HEK293 (cell line): ENCODE results near the gene KLLN.
"Not testable (repeated sequence)": the region's sequence is repeated elsewhere in the genome, so short reads cannot be mapped to it uniquely, and the experiment has no call there.

Source experiments
- CTCF ChIA-PET: fragments of 350-600 bp; formaldehyde crosslinking; extraction: SDS; loops from one replicate; lab custom pipeline; 2021; ENCODE audit warnings: antibody characterized with exemption; lab: Yijun Ruan, JAX
- POLR2A ChIA-PET: fragments of 300-600 bp; formaldehyde crosslinking; extraction: SDS; loops from one replicate; lab custom pipeline; 2020; ENCODE audit warnings: antibody characterized with exemption, inconsistent platforms; lab: Yijun Ruan, JAX
- H3K27ac ChIP-seq: fragments of 200-500 bp; sonication (Bioruptor generic); 2 replicates; pipeline ENCODE4 v1.5.1; 2014; ENCODE audit warnings: low read depth, low read length, control low read depth, inconsistent platforms; ENCODE audit errors: extremely low read depth
- H3K36me3 ChIP-seq, 2 experiments: fragments of 200-500 bp in 1 of 2; sonication (Bioruptor generic) in 1 of 2; 1 replicate in 1 of 2; 2 replicates in 1 of 2; pipeline ENCODE4 v1.5.1; 2014 to 2017; ENCODE audit warnings: inconsistent platforms in 2 of 2, low read length in 2 of 2; ENCODE audit not compliant: control insufficient read depth in 2 of 2, insufficient read depth in 1 of 2
- H3K4me1 ChIP-seq: fragments of 200-500 bp; sonication (Bioruptor generic); 2 replicates; pipeline ENCODE4 v1.5.1; 2014; ENCODE audit warnings: mild to moderate bottlenecking, low read length, inconsistent platforms; ENCODE audit not compliant: control insufficient read depth, insufficient read depth
- H3K4me3 ChIP-seq: 2 replicates; pipeline ENCODE4 v1.5.1; 2011; ENCODE audit warnings: low read depth, mild to moderate bottlenecking, control low read depth, low read length, moderate library complexity
- H3K9me3 ChIP-seq: fragments of 200-500 bp; sonication (Bioruptor generic); 2 replicates; pipeline ENCODE4 v1.5.1; 2014; ENCODE audit warnings: low read depth, low read length, inconsistent platforms; ENCODE audit not compliant: control insufficient read depth, insufficient read depth
- PRDM1 ChIP-seq: fragments of 450-650 bp; formaldehyde crosslinking; IDR thresholded peaks from 2 replicates; pipeline ENCODE4; 2016; ENCODE audit warnings: missing biosample characterization, missing genetic modification characterization
- REST ChIP-seq: fragments of 450-650 bp; formaldehyde crosslinking; IDR thresholded peaks from 2 replicates; pipeline ENCODE4 v1.5.1; 2016; ENCODE audit warnings: missing biosample characterization, missing genetic modification characterization
- ZBTB21 ChIP-seq: fragments of 450-650 bp; formaldehyde crosslinking; IDR thresholded peaks from 2 replicates; pipeline ENCODE4 v1.5.1; 2017; ENCODE audit warnings: missing biosample characterization, missing genetic modification characterization
- ZBTB8A ChIP-seq: fragments of 450-650 bp; formaldehyde crosslinking; IDR thresholded peaks from 2 replicates; pipeline ENCODE4 v1.5.1; 2016; ENCODE audit warnings: missing biosample characterization, missing genetic modification characterization
- ZNF140 ChIP-seq: fragments of 450-650 bp; formaldehyde crosslinking; IDR thresholded peaks from 2 replicates; pipeline ENCODE4 v1.5.1; 2016; ENCODE audit warnings: missing biosample characterization, missing genetic modification characterization
- ZNF266 ChIP-seq: fragments of 450-650 bp; formaldehyde crosslinking; IDR thresholded peaks from 2 replicates; pipeline ENCODE4 v1.5.1; 2016; ENCODE audit warnings: missing biosample characterization, missing genetic modification characterization, low read depth
- ZNF366 ChIP-seq: fragments of 450-650 bp; formaldehyde crosslinking; conservative IDR thresholded peaks from 2 replicates; pipeline ENCODE4 v1.5.1; 2016; ENCODE audit warnings: missing biosample characterization, missing genetic modification characterization
- ZNF394 ChIP-seq: fragments of 450-650 bp; formaldehyde crosslinking; IDR thresholded peaks from 2 replicates; pipeline ENCODE4 v1.5.1; 2016; ENCODE audit warnings: missing biosample characterization, missing genetic modification characterization, mild to moderate bottlenecking, moderate library complexity, borderline replicate concordance
- ZNF426 ChIP-seq: fragments of 450-650 bp; formaldehyde crosslinking; IDR thresholded peaks from 2 replicates; pipeline ENCODE4 v1.5.1; 2017; ENCODE audit warnings: missing biosample characterization, missing genetic modification characterization, mild to moderate bottlenecking, inconsistent platforms, moderate library complexity
- ZNF433 ChIP-seq: fragments of 450-650 bp; formaldehyde crosslinking; IDR thresholded peaks from 2 replicates; pipeline ENCODE4 v1.5.1; 2016; ENCODE audit warnings: missing biosample characterization, missing genetic modification characterization, low read depth
- ZNF510 ChIP-seq: fragments of 450-650 bp; formaldehyde crosslinking; IDR thresholded peaks from 2 replicates; pipeline ENCODE4 v1.5.1; 2018; ENCODE audit warnings: mild to moderate bottlenecking, missing genetic modification characterization, missing biosample characterization; ENCODE audit not compliant: insufficient replicate concordance
- ZNF555 ChIP-seq: fragments of 450-650 bp; formaldehyde crosslinking; conservative IDR thresholded peaks from 2 replicates; pipeline ENCODE4 v1.5.1; 2017; ENCODE audit warnings: missing biosample characterization, mild to moderate bottlenecking, missing genetic modification characterization, inconsistent platforms
- ZNF558 ChIP-seq: fragments of 450-650 bp; formaldehyde crosslinking; IDR thresholded peaks from 2 replicates; pipeline ENCODE4 v1.5.1; 2016; ENCODE audit warnings: missing biosample characterization, missing genetic modification characterization
- ZNF623 ChIP-seq: fragments of 450-650 bp; formaldehyde crosslinking; IDR thresholded peaks from 2 replicates; pipeline ENCODE4 v1.5.1; 2016; ENCODE audit warnings: missing biosample characterization, missing genetic modification characterization
- ZNF664 ChIP-seq: fragments of 450-650 bp; formaldehyde crosslinking; IDR thresholded peaks from 2 replicates; pipeline ENCODE4 v1.5.1; 2016; ENCODE audit warnings: missing biosample characterization, missing genetic modification characterization
- TF ChIP-seq, protein P1 (sequence below): fragments of 450-650 bp; formaldehyde crosslinking; IDR thresholded peaks from 2 replicates; pipeline ENCODE4 v1.5.1; 2017; ENCODE audit warnings: missing biosample characterization, missing genetic modification characterization
- TF ChIP-seq, protein P2 (sequence below): fragments of 450-650 bp; formaldehyde crosslinking; conservative IDR thresholded peaks from 2 replicates; pipeline ENCODE4 v1.5.1; 2016; ENCODE audit warnings: low read depth, missing biosample characterization, missing genetic modification characterization
- TF ChIP-seq, protein P3 (sequence below): fragments of 450-650 bp; formaldehyde crosslinking; IDR thresholded peaks from 2 replicates; pipeline ENCODE4 v1.5.1; 2016; ENCODE audit warnings: missing biosample characterization, missing genetic modification characterization

The KLLN gene

GRCh38 chr10:87829986-87830729, 33.2 kb downstream of the KLLN start:
- POLR2A ChIA-PET = interaction anchor here (1.8 kb wide), 1 partner anchor 12 kb away, joined by 5 read pairs; the partner anchor contains the start of gene ATAD1
- CTCF ChIA-PET = interaction anchor here (0.7 to 1.1 kb wide), 3 partner anchors 9 to 20 kb away, joined by 3 read pairs; no protein-coding TSS in a partner anchor
- TF ChIP-seq, protein P1, sequence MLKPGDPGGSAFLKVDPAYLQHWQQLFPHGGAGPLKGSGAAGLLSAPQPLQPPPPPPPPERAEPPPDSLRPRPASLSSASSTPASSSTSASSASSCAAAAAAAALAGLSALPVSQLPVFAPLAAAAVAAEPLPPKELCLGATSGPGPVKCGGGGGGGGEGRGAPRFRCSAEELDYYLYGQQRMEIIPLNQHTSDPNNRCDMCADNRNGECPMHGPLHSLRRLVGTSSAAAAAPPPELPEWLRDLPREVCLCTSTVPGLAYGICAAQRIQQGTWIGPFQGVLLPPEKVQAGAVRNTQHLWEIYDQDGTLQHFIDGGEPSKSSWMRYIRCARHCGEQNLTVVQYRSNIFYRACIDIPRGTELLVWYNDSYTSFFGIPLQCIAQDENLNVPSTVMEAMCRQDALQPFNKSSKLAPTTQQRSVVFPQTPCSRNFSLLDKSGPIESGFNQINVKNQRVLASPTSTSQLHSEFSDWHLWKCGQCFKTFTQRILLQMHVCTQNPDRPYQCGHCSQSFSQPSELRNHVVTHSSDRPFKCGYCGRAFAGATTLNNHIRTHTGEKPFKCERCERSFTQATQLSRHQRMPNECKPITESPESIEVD (tag by site-specific recombination) = 0 out of 2 replicates have a peak, but pooled peaks have one; percentile 7
- no peak for TF ChIP-seq PRDM1 (tag by site-specific recombination)

DNA sequence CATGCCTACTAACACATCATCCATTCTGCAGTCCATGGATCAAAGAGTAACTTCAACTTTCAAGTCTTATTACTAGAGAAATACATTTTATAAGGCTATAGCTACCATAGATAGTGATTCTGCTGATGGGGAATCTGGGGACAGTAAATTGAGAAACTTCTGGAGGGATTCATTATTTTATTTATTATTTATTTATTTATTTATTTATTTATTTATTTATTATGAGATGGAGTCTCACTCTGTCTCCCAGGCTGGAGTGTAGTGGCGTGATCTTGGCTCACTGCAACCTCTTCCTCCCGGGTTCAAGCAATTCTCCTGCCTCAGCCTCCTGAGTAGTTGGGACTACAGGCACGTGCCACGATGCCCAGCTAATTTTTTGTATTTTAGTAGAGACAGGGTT, 34.3 kb downstream of the KLLN start:
- ChIA-PET CTCF (interaction anchor here (1.0 kb wide), 1 partner anchor 11 kb away, joined by 3 read pairs; the partner anchor contains the start of gene ATAD1), POLR2A (interaction anchor here (0.6 to 2.5 kb wide), 2 partner anchors 11 to 141 kb away, joined by 3 to 14 read pairs; partner anchors contain the start of gene ATAD1)
- H3K9me3 ChIP-seq, H3K4me1 ChIP-seq, H3K27ac ChIP-seq, H3K4me3 ChIP-seq, H3K36me3 ChIP-seq: not testable (repeated sequence)
- peak; percentile 36; the same call in 1 of the 2 replicates for TF ChIP-seq ZNF433 (tag by site-specific recombination)
- peak; percentile 83 for TF ChIP-seq ZNF426
- peak; percentile 53; the same call in 1 of the 2 replicates for TF ChIP-seq ZBTB8A (tag by site-specific recombination)
- TF ChIP-seq ZNF623 (tag by site-specific recombination) = peak; percentile 68
- TF ChIP-seq ZNF558 (tag by site-specific recombination) = 0 out of 2 replicates have a peak, but pooled peaks have one; percentile 47
- TF ChIP-seq ZNF510 (tag by site-specific recombination) = peak; percentile 21
- TF ChIP-seq ZNF394 = peak; percentile 92
- 0 out of 2 replicates have a peak, but pooled peaks have one; percentile 18 for TF ChIP-seq ZBTB21 (tag by site-specific recombination)
- TF ChIP-seq ZNF366 (tag by site-specific recombination) = 0 out of 2 replicates have a peak, but pooled peaks have one; percentile 14
- TF ChIP-seq ZNF140 (tag by site-specific recombination) = peak; percentile 58; the same call in 1 of the 2 replicates
- TF ChIP-seq, protein P2, sequence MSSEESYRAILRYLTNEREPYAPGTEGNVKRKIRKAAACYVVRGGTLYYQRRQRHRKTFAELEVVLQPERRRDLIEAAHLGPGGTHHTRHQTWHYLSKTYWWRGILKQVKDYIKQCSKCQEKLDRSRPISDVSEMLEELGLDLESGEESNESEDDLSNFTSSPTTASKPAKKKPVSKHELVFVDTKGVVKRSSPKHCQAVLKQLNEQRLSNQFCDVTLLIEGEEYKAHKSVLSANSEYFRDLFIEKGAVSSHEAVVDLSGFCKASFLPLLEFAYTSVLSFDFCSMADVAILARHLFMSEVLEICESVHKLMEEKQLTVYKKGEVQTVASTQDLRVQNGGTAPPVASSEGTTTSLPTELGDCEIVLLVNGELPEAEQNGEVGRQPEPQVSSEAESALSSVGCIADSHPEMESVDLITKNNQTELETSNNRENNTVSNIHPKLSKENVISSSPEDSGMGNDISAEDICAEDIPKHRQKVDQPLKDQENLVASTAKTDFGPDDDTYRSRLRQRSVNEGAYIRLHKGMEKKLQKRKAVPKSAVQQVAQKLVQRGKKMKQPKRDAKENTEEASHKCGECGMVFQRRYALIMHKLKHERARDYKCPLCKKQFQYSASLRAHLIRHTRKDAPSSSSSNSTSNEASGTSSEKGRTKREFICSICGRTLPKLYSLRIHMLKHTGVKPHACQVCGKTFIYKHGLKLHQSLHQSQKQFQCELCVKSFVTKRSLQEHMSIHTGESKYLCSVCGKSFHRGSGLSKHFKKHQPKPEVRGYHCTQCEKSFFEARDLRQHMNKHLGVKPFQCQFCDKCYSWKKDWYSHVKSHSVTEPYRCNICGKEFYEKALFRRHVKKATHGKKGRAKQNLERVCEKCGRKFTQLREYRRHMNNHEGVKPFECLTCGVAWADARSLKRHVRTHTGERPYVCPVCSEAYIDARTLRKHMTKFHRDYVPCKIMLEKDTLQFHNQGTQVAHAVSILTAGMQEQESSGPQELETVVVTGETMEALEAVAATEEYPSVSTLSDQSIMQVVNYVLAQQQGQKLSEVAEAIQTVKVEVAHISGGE (tag by site-specific recombination) = peak; percentile 78
- TF ChIP-seq, protein P3, sequence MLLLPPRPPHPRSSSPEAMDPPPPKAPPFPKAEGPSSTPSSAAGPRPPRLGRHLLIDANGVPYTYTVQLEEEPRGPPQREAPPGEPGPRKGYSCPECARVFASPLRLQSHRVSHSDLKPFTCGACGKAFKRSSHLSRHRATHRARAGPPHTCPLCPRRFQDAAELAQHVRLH (tag by site-specific recombination) = 0 out of 2 replicates have a peak, but pooled peaks have one; percentile 19
- 0 out of 2 replicates have a peak, but pooled peaks have one; percentile 13 for TF ChIP-seq ZNF664 (tag by site-specific recombination)
- TF ChIP-seq ZNF266 (tag by site-specific recombination) = 0 out of 2 replicates have a peak, but pooled peaks have one; percentile 45
- TF ChIP-seq ZNF555 (tag by site-specific recombination) = peak; percentile 72
- peak; percentile 64; the same call in 1 of the 2 replicates for TF ChIP-seq REST (tag by site-specific recombination)

More at GRCh38 chr10:87829986-87830729, 33.2 kb downstream of the KLLN start:
- Histone ChIP-seq H3K36me3 (no peaks in the 10 kb centered on the region), H3K9me3 (no peaks in the 10 kb centered on the region), H3K4me3 (no peak overlapping the region), H3K27ac (no peak overlapping the region), H3K4me1 (no peaks in the 10 kb centered on the region)
